Measurements from ENCODE around the gene NFKBIA.

GRCh38 chr14:35368583-35369392 is 35.8 kb downstream of the NFKBIA start:
- no peak for TF ChIP-seq CTCF (IDR thresholded peaks at IDR 0.05; ENCODE audit: low read length)
- TF ChIP-seq EZH2 (IDR thresholded peaks at IDR 0.05; ENCODE audit: borderline replicate concordance, low read length): no peak

All from OCI-LY1 (cell line).